Stomach (tissue), 4 donors: ENCODE measurements around the gene RNF130.
A peak's percentile ranks its signal among the peaks of the same experiment; 100 is the strongest.

ENCODE experiments used
- CTCF ChIP-seq, 7 experiments: fragments of 450-650 bp in 4 of 7; fragments of 200-600 bp in 3 of 7; sonication (generic) in 3 of 7; IDR thresholded peaks; one replicate each; pipeline ENCODE4 v1.5.1; 2016 to 2019; ENCODE audit warnings: antibody characterized with exemption in 7 of 7, control low read depth in 2 of 7, mild to moderate bottlenecking in 1 of 7
- EP300 ChIP-seq: sonication (generic); formaldehyde crosslinking; IDR thresholded peaks from one replicate; pipeline ENCODE4 v1.6.1; 2017; ENCODE audit warnings: antibody characterized with exemption
- POLR2A ChIP-seq, 4 donors: fragments of 450-650 bp; IDR thresholded peaks; one replicate each; pipeline ENCODE4 v1.6.1; 2016; ENCODE audit warnings: antibody characterized with exemption in 4 of 4, control low read depth in 2 of 4, mild to moderate bottlenecking in 1 of 4, moderate library complexity in 1 of 4
- POLR2AphosphoS5 ChIP-seq, 3 donors: sonication (generic); formaldehyde crosslinking; IDR thresholded peaks; one replicate each; pipeline ENCODE4 v1.6.1; 2016; ENCODE audit warnings: antibody characterized with exemption in 3 of 3

DNA sequence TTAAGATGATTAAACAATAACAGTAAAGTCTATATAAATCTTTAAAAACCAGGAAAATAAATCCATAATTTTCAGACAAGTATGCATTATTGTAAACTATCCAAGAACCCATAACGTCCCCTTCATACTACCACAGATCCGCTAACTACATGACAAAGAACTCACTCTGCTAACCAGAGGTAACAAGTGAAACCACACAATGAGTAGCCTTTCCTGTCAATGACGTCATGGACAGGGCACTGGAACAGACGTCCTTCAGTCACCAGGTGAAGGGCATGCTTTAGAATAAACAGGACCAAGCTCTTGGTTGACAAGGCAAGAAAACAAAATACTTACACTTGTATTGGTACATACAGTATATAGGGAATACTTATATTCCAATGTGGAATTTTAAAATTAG, 45.2 kb downstream of the RNF130 start:
- TF ChIP-seq EP300, result no peak
- TF ChIP-seq POLR2A (IDR thresholded peaks at IDR 0.05), result no peak
- TF ChIP-seq CTCF (IDR thresholded peaks at IDR 0.05), result no peak
- TF ChIP-seq POLR2AphosphoS5 (IDR thresholded peaks at IDR 0.05), result peak in 1 of 3 donors; percentile 57
